GM12878 (cell line): ENCODE results near the gene SASH1. TPM values are rescaled to one million over a fixed set of nuclear protein-coding genes. Genes with fewer than 3 reads are reported as not detected.

Source experiments
- ATAC-seq: fragments of 200-7000 bp; cut with Tn5 transposase; 3 replicates; pipeline ENCODE4 v1.9.1; 2020; ENCODE audit warnings: mild to moderate bottlenecking, moderate library complexity
- BruUV-seq: library from RNA; stranded (reverse); fragments of 400-500 nt; replicated peaks from 2 replicates; lab custom pipeline; 2021; lab: Mats Ljungman, UMichigan
- CTCF ChIA-PET: fragments of 300-600 bp; sonication (Branson Sonifier 250); formaldehyde crosslinking; extraction: SDS; loops from one replicate; lab custom pipeline; 2021; ENCODE audit warnings: inconsistent platforms; lab: Yijun Ruan, JAX
- POLR2A ChIA-PET: fragments of 350-600 bp; formaldehyde crosslinking; extraction: SDS; loops from one replicate; lab custom pipeline; 2021; ENCODE audit warnings: inconsistent platforms; lab: Charles Lee
- RAD21 ChIA-PET: fragments of 300-600 bp; sonication (Branson Sonifier 250); formaldehyde crosslinking; loops from one replicate; lab custom pipeline; 2023; ENCODE audit warnings: antibody characterized with exemption; ENCODE audit not compliant: unreplicated experiment; lab: Charles Lee
- SMC1A ChIA-PET: fragments of 300-600 bp; sonication (Branson Sonifier 250); formaldehyde crosslinking; loops from one replicate; lab custom pipeline; 2023; ENCODE audit not compliant: unreplicated experiment, uncharacterized antibody; lab: Charles Lee
- DNase-seq: peaks from one replicate; pipeline ENCODE4 v3.0.0-alpha.2; 2011; ENCODE audit warnings: low read depth, low spot score
- FAIRE-seq: peaks from 3 replicates; lab custom pipeline; 2011; peaks lifted over from hg19 to GRCh38; lab: Jason Lieb, UNC
- H2AFZ ChIP-seq: 2 replicates; pipeline ENCODE4 v1.6.0; 2011; ENCODE audit warnings: low read depth, low read length, control low read depth; ENCODE audit not compliant: control insufficient read depth
- H3K27ac ChIP-seq: 2 replicates; pipeline ENCODE4 v1.5.1; 2011; ENCODE audit warnings: control low read depth; ENCODE audit not compliant: control insufficient read depth, insufficient read depth
- H3K27me3 ChIP-seq, 2 experiments: replicated peaks in 1 of 2; 2 replicates each; pipeline versions ENCODE4 v1.6.0 to v1.6.1; 2011; ENCODE audit warnings: low read length in 1 of 2; ENCODE audit not compliant: control insufficient read depth in 2 of 2, insufficient read depth in 2 of 2
- H3K36me3 ChIP-seq, 2 experiments: 2 replicates each; pipeline ENCODE4 v1.5.1; 2011; ENCODE audit warnings: low read length in 1 of 2; ENCODE audit not compliant: control insufficient read depth in 2 of 2, insufficient read depth in 2 of 2
- H3K4me1 ChIP-seq: 2 replicates; pipeline ENCODE4 v1.6.1; 2011; ENCODE audit warnings: mild to moderate bottlenecking, low read length, moderate library complexity, mixed read lengths; ENCODE audit not compliant: control insufficient read depth, insufficient read depth
- H3K4me2 ChIP-seq: 2 replicates; pipeline ENCODE4 v1.6.0; 2011; ENCODE audit warnings: control low read depth; ENCODE audit not compliant: control insufficient read depth, insufficient read depth
- H3K4me3 ChIP-seq: fragments of 200-600 bp; sonication (generic); 2 replicates; pipeline ENCODE4 v1.5.1; 2016
- H3K79me2 ChIP-seq: 2 replicates; pipeline ENCODE4 v1.6.0; 2011; ENCODE audit warnings: low read length; ENCODE audit not compliant: control insufficient read depth, insufficient read depth
- H3K9ac ChIP-seq: 2 replicates; pipeline ENCODE4 v1.8.0; 2011; ENCODE audit warnings: low read length, control low read depth, mixed read lengths; ENCODE audit not compliant: control insufficient read depth, insufficient read depth
- H3K9me3 ChIP-seq: replicated peaks from 3 replicates; pipeline ENCODE4 v1.5.1; 2011; ENCODE audit warnings: mild to moderate bottlenecking, low read length; ENCODE audit not compliant: control insufficient read depth, insufficient read depth
- H4K20me1 ChIP-seq: 2 replicates; pipeline ENCODE4 v1.6.0; 2011; ENCODE audit not compliant: control insufficient read depth, insufficient read depth
- ATF7 ChIP-seq: fragments of 450-650 bp; IDR thresholded peaks from 2 replicates; pipeline ENCODE4 v1.6.1; 2016; ENCODE audit warnings: low read depth, mild to moderate bottlenecking
- CBX3 ChIP-seq: fragments of 200-600 bp; sonication (generic); IDR thresholded peaks from 2 replicates; pipeline ENCODE4 v1.6.1; 2016; ENCODE audit warnings: low read depth, borderline replicate concordance
- CBX5 ChIP-seq: sonication (generic); IDR thresholded peaks from 2 replicates; pipeline ENCODE4 v1.6.1; 2016; ENCODE audit warnings: low read depth, moderate library complexity, mild to moderate bottlenecking, inconsistent platforms
- CUX1 ChIP-seq: IDR thresholded peaks from 2 replicates; pipeline ENCODE4 v1.6.1; 2012; ENCODE audit warnings: improper control_type of control experiment, low read depth, low read length; ENCODE audit not compliant: insufficient replicate concordance
- EGR1 ChIP-seq, 2 experiments: IDR thresholded peaks; 1 replicate in 1 of 2; 2 replicates in 1 of 2; pipeline ENCODE4 v1.6.1; 2011 to 2012; ENCODE audit warnings: low read depth in 2 of 2, low read length in 2 of 2, borderline replicate concordance in 1 of 2, mild to moderate bottlenecking in 1 of 2, moderate library complexity in 1 of 2
- JUND ChIP-seq: IDR thresholded peaks from 2 replicates; pipeline ENCODE4 v1.6.1; 2012; ENCODE audit warnings: low read depth, mild to moderate bottlenecking, low read length, improper control_type of control experiment, moderate library complexity
- KDM1A ChIP-seq: fragments of 200-600 bp; sonication (generic); IDR thresholded peaks from 2 replicates; pipeline ENCODE4 v1.6.1; 2016; ENCODE audit warnings: borderline replicate concordance
- MYB ChIP-seq: fragments of 150-350 bp; IDR thresholded peaks from 2 replicates; pipeline ENCODE4 v1.6.1; 2014; ENCODE audit warnings: mild to moderate bottlenecking, low read depth, low read length, borderline replicate concordance
- NFXL1 ChIP-seq: fragments of 450-650 bp; IDR thresholded peaks from 2 replicates; pipeline ENCODE4 v1.6.1; 2017; ENCODE audit warnings: antibody characterized with exemption, mild to moderate bottlenecking, borderline replicate concordance
- SIX5 ChIP-seq: IDR thresholded peaks from 2 replicates; pipeline ENCODE4 v1.6.1; 2011; ENCODE audit warnings: mild to moderate bottlenecking, low read depth, low read length, moderate library complexity; ENCODE audit not compliant: severe bottlenecking
- SMC3 ChIP-seq: IDR thresholded peaks from 2 replicates; pipeline ENCODE4 v1.6.1; 2011; ENCODE audit warnings: low read length, improper control_type of control experiment, borderline replicate concordance
- ZBED1 ChIP-seq: IDR thresholded peaks from 2 replicates; pipeline ENCODE4 v1.6.1; 2016; ENCODE audit warnings: borderline replicate concordance
- ZNF592 ChIP-seq: fragments of 450-650 bp; IDR thresholded peaks from 2 replicates; pipeline ENCODE4 v1.6.1; 2017; ENCODE audit warnings: mild to moderate bottlenecking, moderate library complexity
- WGBS: methylation state at CpG from one replicate; pipeline ENCODE4 v1.1.6; 2016; ENCODE audit warnings: low lambda C conversion rate; ENCODE audit not compliant: insufficient replicate concordance, insufficient coverage; ENCODE audit errors: missing lambda C conversion rate; 5-methylcytosine and 5-hydroxymethylcytosine counted together
- in situ Hi-C: fragments of 300-500 bp; cut with MboI; formaldehyde crosslinking; loops from 9 replicates; pipeline ENCODE4 v1.14.3; 2018; ENCODE audit warnings: mixed read lengths
- intact Hi-C: fragments of 100-400 bp; cut with micrococcal nuclease; formaldehyde crosslinking; loops from one replicate; pipeline ENCODE4 v1.14.2; 2022; ENCODE audit not compliant: unreplicated experiment
- polyA plus RNA-seq, 11 experiments: library from polyadenylated mRNA; depleted of rRNA in 4 of 11; unstranded in 6 of 11; stranded (reverse) in 5 of 11; fragments of >200 nt; fragmentation: Nextera tagmentation in 4 of 11; fragmentation: Illumina TruSeq in 1 of 11; extraction: Ambion mirVana in 4 of 11; extraction: Trizol in 1 of 11; gene quantifications; 1 replicate in 1 of 11; 2 replicates in 10 of 11; pipeline versions ENCODE4 v1.2.1 to v1.2.3, GENCODE V29; 2011 to 2016; ENCODE audit warnings: inconsistent platforms in 2 of 11, missing spikeins in 2 of 11, low read depth in 1 of 11
- total RNA-seq, 4 experiments: library from RNA; depleted of rRNA in 3 of 4; stranded (reverse); fragments of >200 nt in 3 of 4; fragmentation: Illumina TruSeq in 1 of 4; extraction: Trizol in 1 of 4; gene quantifications; 2 replicates each; pipeline versions ENCODE4 v1.2.1 to v1.2.3, GENCODE V29; 2013 to 2021

Gene SASH1
- total and polyA plus RNA-seq, 10 of the 15 experiments (the other 5 are each of a cell fraction or from before 2014, with no cell fraction given): 0.01 to 0.73 (median 0.14) TPM; not detected in 4

- no peak for TF ChIP-seq CUX1
- TF ChIP-seq, all 136 proteins: peak for 0
Observed at GRCh38 chr6:148339766-148340165, 2.9 kb upstream of the SASH1 start (continued).

- no peak overlapping the region for H3K27ac ChIP-seq
- intact Hi-C loops: no loop called here
- H3K36me3 ChIP-seq: no peaks in the 10 kb centered on the region
- no peak for FAIRE-seq
- no peaks in the 10 kb centered on the region for H4K20me1 ChIP-seq
- RAD21 ChIA-PET: no interaction called here
- no peak for ATAC-seq
- SMC1A ChIA-PET: no interaction called here
- H3K4me2 ChIP-seq: no peak overlapping the region
- no peaks in the 10 kb centered on the region for H3K9me3 ChIP-seq
- no peak for DNase-seq
- no peak overlapping the region for H2AFZ ChIP-seq
- H3K4me3 ChIP-seq: no peak overlapping the region
- no peaks in the 10 kb centered on the region for H3K4me1 ChIP-seq
- in situ Hi-C loops: no loop called here
- CTCF ChIA-PET: no interaction called here
- H3K9ac ChIP-seq: no peak overlapping the region
- H3K27me3 ChIP-seq: peaks cover 0 to 15% of the 10 kb centered on the region in 2 experiments; a peak in 2 of 4 replicates
- no TSS peak for BruUV-seq
- POLR2A ChIA-PET: no interaction called here
- no peaks in the 10 kb centered on the region for H3K79me2 ChIP-seq
- 61% methylated on average over 9 of the region's 9 CpGs for WGBS
- TF ChIP-seq NFXL1: no peak
- no peak for TF ChIP-seq ATF7
- no peak for TF ChIP-seq KDM1A
- no peak for TF ChIP-seq ZBED1
- no peak for TF ChIP-seq MYB
- no peak for TF ChIP-seq EGR1 (IDR thresholded peaks at IDR 0.05; ENCODE audit: borderline replicate concordance in 1 of 2, low read depth in 2 of 2, low read length in 2 of 2)
- TF ChIP-seq ZNF592: no peak
- no peak for TF ChIP-seq JUND
- no peak for TF ChIP-seq SMC3
- no peak for TF ChIP-seq CBX3
- TF ChIP-seq CBX5: no peak
- no peak for TF ChIP-seq SIX5
Observed at GRCh38 chr6:148340586-148341297, 1.9 kb upstream of the SASH1 start.
